ENCODE data around the gene GPAM. TPM values are rescaled to one million over a fixed set of nuclear protein-coding genes. Genes with fewer than 3 reads are reported as not detected.

Gene GPAM
- total and polyA plus RNA-seq, 2 donors from 2014 or later: 4.0 to 9.9 TPM

DNA sequence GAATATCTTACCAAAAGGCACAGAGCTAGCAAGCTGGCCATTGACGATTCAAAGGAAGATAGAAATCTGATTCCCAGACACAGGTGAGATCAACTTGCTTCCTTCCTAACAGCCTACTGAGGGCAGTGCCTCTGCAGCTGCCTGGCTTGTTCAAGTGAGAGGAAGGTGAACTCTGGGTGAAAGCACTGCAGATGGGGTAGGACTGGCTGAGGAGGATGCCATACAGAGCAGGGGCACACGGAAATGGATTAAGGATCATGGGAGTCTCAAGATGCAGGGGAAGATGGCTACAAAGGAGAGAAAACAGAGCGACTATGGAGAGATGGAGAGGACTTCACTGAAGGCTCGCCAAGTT lies 34.4 kb upstream of the GPAM start:
- H3K9me3 ChIP-seq (ENCODE audit: control insufficient read depth in 2 of 3, insufficient read depth in 1 of 3, low read length in 3 of 3): peaks cover 0 to 18% (median 3%) of the 10 kb centered on the region in 3 donors
- DNase-seq: no peak

DNA sequence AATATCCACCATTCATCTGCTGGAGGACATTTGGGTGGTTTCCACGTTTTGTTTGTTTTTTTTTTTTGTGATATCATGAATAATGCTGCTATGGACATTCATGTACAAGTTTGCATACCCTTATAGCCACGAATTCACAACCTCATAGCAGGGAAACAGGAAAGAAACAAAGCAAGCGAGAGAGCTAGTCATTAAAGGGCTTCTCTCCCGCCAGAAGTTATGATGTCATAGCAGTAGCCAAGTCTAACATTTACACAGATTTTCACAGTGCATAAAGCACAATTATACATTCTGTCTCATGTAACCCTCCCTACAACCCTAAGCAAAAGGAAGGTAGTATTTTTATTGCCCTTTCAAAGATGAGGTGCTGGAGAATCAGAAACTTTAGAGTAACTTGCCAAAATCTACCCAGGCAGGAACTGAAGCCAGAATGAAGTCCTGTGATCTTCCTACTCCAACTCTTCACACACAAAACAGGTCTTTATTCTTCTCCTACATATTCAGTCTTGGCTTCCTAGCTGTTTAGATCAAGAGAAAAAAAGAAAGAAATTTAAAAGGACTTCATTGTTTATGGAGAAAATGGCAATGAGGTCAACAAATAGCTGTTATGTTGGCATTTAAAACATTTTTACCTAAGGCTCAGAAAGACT lies 33.9 kb upstream of the GPAM start:
- no peaks in the 10 kb centered on the region for H3K27me3 ChIP-seq (ENCODE audit: control insufficient read depth, insufficient read depth, low read length)
- no peak overlapping the region for H3K9ac ChIP-seq (ENCODE audit: low read length in 3 of 3)
- H3K4me1 ChIP-seq (ENCODE audit: control insufficient read depth in 2 of 3, insufficient read depth in 2 of 3, low read depth in 1 of 3, low read length in 3 of 3): no peaks in the 10 kb centered on the region
- no peaks in the 10 kb centered on the region for H3K36me3 ChIP-seq (ENCODE audit: control insufficient read depth in 2 of 3, insufficient read depth in 3 of 3, low read length in 3 of 3)
- no peak overlapping the region for H3K4me3 ChIP-seq (ENCODE audit: low read length in 3 of 3)
- DNase-seq (no peak), FAIRE-seq (no peak)
- peaks cover 0 to 18% (median 3%) of the 10 kb centered on the region in 3 donors for H3K9me3 ChIP-seq (ENCODE audit: control insufficient read depth in 2 of 3, insufficient read depth in 1 of 3, low read length in 3 of 3)
- intact Hi-C loops (cut with DNase I): no loop called here
- H3K27ac ChIP-seq (ENCODE audit: low read depth in 2 of 2, low read length in 2 of 2): no peak overlapping the region
- TF ChIP-seq, protein P1, sequence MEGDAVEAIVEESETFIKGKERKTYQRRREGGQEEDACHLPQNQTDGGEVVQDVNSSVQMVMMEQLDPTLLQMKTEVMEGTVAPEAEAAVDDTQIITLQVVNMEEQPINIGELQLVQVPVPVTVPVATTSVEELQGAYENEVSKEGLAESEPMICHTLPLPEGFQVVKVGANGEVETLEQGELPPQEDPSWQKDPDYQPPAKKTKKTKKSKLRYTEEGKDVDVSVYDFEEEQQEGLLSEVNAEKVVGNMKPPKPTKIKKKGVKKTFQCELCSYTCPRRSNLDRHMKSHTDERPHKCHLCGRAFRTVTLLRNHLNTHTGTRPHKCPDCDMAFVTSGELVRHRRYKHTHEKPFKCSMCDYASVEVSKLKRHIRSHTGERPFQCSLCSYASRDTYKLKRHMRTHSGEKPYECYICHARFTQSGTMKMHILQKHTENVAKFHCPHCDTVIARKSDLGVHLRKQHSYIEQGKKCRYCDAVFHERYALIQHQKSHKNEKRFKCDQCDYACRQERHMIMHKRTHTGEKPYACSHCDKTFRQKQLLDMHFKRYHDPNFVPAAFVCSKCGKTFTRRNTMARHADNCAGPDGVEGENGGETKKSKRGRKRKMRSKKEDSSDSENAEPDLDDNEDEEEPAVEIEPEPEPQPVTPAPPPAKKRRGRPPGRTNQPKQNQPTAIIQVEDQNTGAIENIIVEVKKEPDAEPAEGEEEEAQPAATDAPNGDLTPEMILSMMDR (IDR thresholded peaks at IDR 0.05; ENCODE audit: borderline replicate concordance, extremely low read depth, insufficient read depth): no peak

More for the DNA sequence above, 34.4 kb upstream of the GPAM start:
- Histone ChIP-seq H3K27me3 (ENCODE audit: control insufficient read depth, insufficient read depth, low read length) (no peaks in the 10 kb centered on the region), H3K27ac (ENCODE audit: low read depth in 2 of 2, low read length in 2 of 2) (no peak overlapping the region), H3K4me1 (ENCODE audit: control insufficient read depth in 2 of 3, insufficient read depth in 2 of 3, low read depth in 1 of 3, low read length in 3 of 3) (no peaks in the 10 kb centered on the region), H3K4me3 (ENCODE audit: low read length in 3 of 3) (no peak overlapping the region), H3K9ac (ENCODE audit: low read length in 3 of 3) (no peak overlapping the region), H3K36me3 (ENCODE audit: control insufficient read depth in 2 of 3, insufficient read depth in 3 of 3, low read length in 3 of 3) (no peaks in the 10 kb centered on the region)
- TF ChIP-seq, protein P1 (IDR thresholded peaks at IDR 0.05; ENCODE audit: borderline replicate concordance, extremely low read depth, insufficient read depth): no peak
- intact Hi-C loops (cut with DNase I): no loop called here
- FAIRE-seq: no peak

DNA sequence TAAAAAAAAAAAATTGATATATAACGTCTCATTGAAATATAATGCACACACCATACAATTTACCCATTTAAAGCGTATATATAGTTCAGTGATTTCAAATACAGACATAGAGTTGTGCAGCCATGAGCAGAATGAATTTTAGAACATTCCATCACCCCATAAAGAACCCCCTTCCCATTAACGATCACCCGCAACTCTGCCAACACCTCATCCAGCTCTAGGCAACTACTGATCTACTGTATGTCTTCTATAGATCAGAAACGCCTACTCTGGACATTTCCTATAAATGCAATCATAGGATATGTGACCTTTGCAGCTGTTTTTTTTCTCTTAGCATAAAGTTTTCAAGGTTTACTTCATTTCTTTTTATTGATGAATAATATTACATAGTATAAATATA lies 33.4 kb upstream of the GPAM start:
- TF ChIP-seq, protein P1 (IDR thresholded peaks at IDR 0.05; ENCODE audit: borderline replicate concordance, extremely low read depth, insufficient read depth): no peak
- Histone ChIP-seq H3K4me1 (ENCODE audit: control insufficient read depth in 2 of 3, insufficient read depth in 2 of 3, low read depth in 1 of 3, low read length in 3 of 3) (no peaks in the 10 kb centered on the region), H3K9me3 (ENCODE audit: control insufficient read depth in 2 of 3, insufficient read depth in 1 of 3, low read length in 3 of 3) (peaks cover 0 to 18% (median 3%) of the 10 kb centered on the region in 3 donors), H3K27ac (ENCODE audit: low read depth in 2 of 2, low read length in 2 of 2) (no peak overlapping the region), H3K27me3 (ENCODE audit: control insufficient read depth, insufficient read depth, low read length) (no peaks in the 10 kb centered on the region), H3K9ac (ENCODE audit: low read length in 3 of 3) (no peak overlapping the region), H3K36me3 (ENCODE audit: control insufficient read depth in 2 of 3, insufficient read depth in 3 of 3, low read length in 3 of 3) (no peaks in the 10 kb centered on the region), H3K4me3 (ENCODE audit: low read length in 3 of 3) (no peak overlapping the region)
- no peak for FAIRE-seq
- intact Hi-C loops (cut with DNase I): no loop called here
- no peak for DNase-seq

DNA sequence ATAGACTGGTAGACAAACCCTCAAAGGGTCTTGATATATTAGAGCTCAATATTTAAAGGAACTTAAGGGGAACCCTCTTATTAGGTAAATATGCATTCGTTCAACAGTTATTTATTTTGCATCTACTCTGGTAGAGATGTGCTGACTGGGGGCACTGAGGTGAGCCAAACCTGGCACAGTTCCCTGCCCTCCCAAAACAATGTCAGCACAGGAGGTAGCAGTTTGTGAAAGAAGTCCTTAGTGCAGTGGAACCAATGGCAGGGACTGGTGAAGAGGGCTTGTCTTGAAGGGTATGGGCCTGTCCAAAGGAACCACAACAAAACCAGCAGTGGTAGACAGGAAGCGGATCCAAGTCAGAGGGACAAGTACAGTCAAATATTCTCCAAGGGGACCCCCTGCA lies 32.6 kb upstream of the GPAM start:
- FAIRE-seq (no peak), DNase-seq (no peak)
- TF ChIP-seq, protein P1 (IDR thresholded peaks at IDR 0.05; ENCODE audit: borderline replicate concordance, extremely low read depth, insufficient read depth): no peak
- no peak overlapping the region for H3K4me3 ChIP-seq (ENCODE audit: low read length in 3 of 3)
- peaks cover 0 to 18% (median 3%) of the 10 kb centered on the region in 3 donors for H3K9me3 ChIP-seq (ENCODE audit: control insufficient read depth in 2 of 3, insufficient read depth in 1 of 3, low read length in 3 of 3)
- intact Hi-C loops (cut with DNase I): no loop called here
- H3K27ac ChIP-seq (ENCODE audit: low read depth in 2 of 2, low read length in 2 of 2): no peak overlapping the region
- H3K36me3 ChIP-seq (ENCODE audit: control insufficient read depth in 2 of 3, insufficient read depth in 3 of 3, low read length in 3 of 3): no peaks in the 10 kb centered on the region
- H3K9ac ChIP-seq (ENCODE audit: low read length in 3 of 3): no peak overlapping the region
- no peaks in the 10 kb centered on the region for H3K27me3 ChIP-seq (ENCODE audit: control insufficient read depth, insufficient read depth, low read length)
- H3K4me1 ChIP-seq (ENCODE audit: control insufficient read depth in 2 of 3, insufficient read depth in 2 of 3, low read depth in 1 of 3, low read length in 3 of 3): no peaks in the 10 kb centered on the region
